ENCODE measurements around the gene VIPR2.

Gene VIPR2

GRCh38 chr7:159013825-159014289 lies 130.8 kb downstream of the VIPR2 start:
- intact Hi-C loops (cut with DNase I; ENCODE audit: low total_unique reads) = no loop called here
- TF ChIP-seq, protein P1, sequence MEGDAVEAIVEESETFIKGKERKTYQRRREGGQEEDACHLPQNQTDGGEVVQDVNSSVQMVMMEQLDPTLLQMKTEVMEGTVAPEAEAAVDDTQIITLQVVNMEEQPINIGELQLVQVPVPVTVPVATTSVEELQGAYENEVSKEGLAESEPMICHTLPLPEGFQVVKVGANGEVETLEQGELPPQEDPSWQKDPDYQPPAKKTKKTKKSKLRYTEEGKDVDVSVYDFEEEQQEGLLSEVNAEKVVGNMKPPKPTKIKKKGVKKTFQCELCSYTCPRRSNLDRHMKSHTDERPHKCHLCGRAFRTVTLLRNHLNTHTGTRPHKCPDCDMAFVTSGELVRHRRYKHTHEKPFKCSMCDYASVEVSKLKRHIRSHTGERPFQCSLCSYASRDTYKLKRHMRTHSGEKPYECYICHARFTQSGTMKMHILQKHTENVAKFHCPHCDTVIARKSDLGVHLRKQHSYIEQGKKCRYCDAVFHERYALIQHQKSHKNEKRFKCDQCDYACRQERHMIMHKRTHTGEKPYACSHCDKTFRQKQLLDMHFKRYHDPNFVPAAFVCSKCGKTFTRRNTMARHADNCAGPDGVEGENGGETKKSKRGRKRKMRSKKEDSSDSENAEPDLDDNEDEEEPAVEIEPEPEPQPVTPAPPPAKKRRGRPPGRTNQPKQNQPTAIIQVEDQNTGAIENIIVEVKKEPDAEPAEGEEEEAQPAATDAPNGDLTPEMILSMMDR (IDR thresholded peaks at IDR 0.05) = no peak
- Histone ChIP-seq H3K9me3 (no peaks in the 10 kb centered on the region), H3K36me3 (no peaks in the 10 kb centered on the region), H3K4me3 (no peak overlapping the region), H3K4me1 (peaks cover 4 to 65% (median 56%) of the 10 kb centered on the region in 4 donors), H3K27me3 (no peaks in the 10 kb centered on the region), H3K27ac (peak overlapping the region; percentile 87 to 91)
- no peak for DNase-seq

DNA sequence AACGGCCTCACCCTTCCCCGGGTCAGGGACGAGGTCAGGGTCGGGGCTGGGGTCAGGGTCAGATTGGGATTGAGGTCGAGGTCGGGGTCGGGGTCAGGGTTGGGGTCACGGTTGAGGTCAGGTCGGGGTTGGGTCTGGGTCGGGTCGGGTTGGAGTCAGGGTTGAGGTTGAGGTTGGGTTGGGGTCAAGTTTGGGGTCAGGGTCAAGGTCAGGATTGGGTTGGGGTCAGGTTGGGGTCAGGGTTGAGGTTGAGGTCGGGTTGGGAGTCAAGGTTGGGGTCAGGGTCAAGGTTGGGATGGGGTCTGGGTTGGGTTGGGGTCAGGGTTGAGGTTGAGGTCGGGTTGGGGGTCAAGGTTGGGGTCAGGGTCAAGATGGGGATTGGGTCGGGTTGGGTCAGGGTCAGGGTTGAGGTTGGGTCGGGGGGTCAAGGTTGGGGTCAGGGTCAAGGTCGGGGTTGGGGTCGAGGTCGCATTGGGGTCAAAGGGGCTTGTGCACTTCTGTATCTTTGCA lies 131.4 kb downstream of the VIPR2 start:
- no peak overlapping the region for H3K4me3 ChIP-seq
- intact Hi-C loops (cut with DNase I; ENCODE audit: low total_unique reads) = no loop called here
- peaks cover 4 to 64% (median 55%) of the 10 kb centered on the region in 4 donors for H3K4me1 ChIP-seq
- H3K27ac ChIP-seq = peak overlapping the region; percentile 87 to 91
- H3K36me3 ChIP-seq = no peaks in the 10 kb centered on the region
- H3K9me3 ChIP-seq = no peaks in the 10 kb centered on the region
- no peak for DNase-seq
- TF ChIP-seq, protein P1 (IDR thresholded peaks at IDR 0.05) = no peak
- H3K27me3 ChIP-seq = no peaks in the 10 kb centered on the region

GRCh38 chr7:159012353-159013069 lies 132.2 kb downstream of the VIPR2 start:
- DNase-seq = peak; percentile 80 to 96
- H3K4me1 ChIP-seq = peaks cover 4 to 64% (median 55%) of the 10 kb centered on the region in 4 donors
- intact Hi-C loops (cut with DNase I; ENCODE audit: low total_unique reads) = no loop called here
- no peaks in the 10 kb centered on the region for H3K27me3 ChIP-seq
- no peaks in the 10 kb centered on the region for H3K36me3 ChIP-seq
- H3K4me3 ChIP-seq = no peak overlapping the region
- no peaks in the 10 kb centered on the region for H3K9me3 ChIP-seq
- TF ChIP-seq, protein P1 (IDR thresholded peaks at IDR 0.05) = peak in 1 of 2 experiments; percentile 4
- peak overlapping the region; percentile 87 to 91 for H3K27ac ChIP-seq

DNA sequence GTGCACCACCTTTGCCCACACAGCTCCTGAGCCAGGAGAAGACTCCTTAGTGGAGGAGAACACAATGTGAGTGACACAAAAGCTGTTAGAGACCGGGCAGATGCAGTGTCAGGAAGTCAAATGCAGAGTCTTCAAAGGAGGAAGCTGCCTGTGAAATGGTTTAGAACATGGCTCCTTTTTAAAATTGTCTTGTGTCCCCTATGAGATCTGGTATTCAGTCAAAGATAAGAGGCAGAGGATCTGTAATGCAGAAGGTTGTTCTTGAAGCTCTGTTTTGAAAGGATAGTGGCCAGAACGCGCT lies 133.0 kb downstream of the VIPR2 start:
- Histone ChIP-seq H3K36me3 (no peaks in the 10 kb centered on the region), H3K9me3 (no peaks in the 10 kb centered on the region), H3K27me3 (no peaks in the 10 kb centered on the region), H3K4me3 (no peak overlapping the region), H3K4me1 (peaks cover 4 to 64% (median 55%) of the 10 kb centered on the region in 4 donors), H3K27ac (peak overlapping the region; percentile 87 to 91)
- intact Hi-C loops (cut with DNase I; ENCODE audit: low total_unique reads) = no loop called here
- TF ChIP-seq, protein P1 (IDR thresholded peaks at IDR 0.05) = no peak
- DNase-seq = no peak

GRCh38 chr7:159010937-159011721 lies 133.5 kb downstream of the VIPR2 start:
- H3K4me1 ChIP-seq = peaks cover 4 to 59% (median 53%) of the 10 kb centered on the region in 4 donors

More at GRCh38 chr7:159010937-159011721, 133.5 kb downstream of the VIPR2 start:
- TF ChIP-seq, protein P1 (IDR thresholded peaks at IDR 0.05) = no peak
- H3K4me3 ChIP-seq = no peak overlapping the region
- peak overlapping the region; percentile 87 to 91 for H3K27ac ChIP-seq
- H3K27me3 ChIP-seq = no peaks in the 10 kb centered on the region
- no peaks in the 10 kb centered on the region for H3K9me3 ChIP-seq
- DNase-seq = no peak
- no peaks in the 10 kb centered on the region for H3K36me3 ChIP-seq
- intact Hi-C loops (cut with DNase I; ENCODE audit: low total_unique reads) = no loop called here

Data from tibial artery (tissue), 4 donors.